ENCODE data around the gene CNIH2.

Gene CNIH2

GRCh38 chr11:66288671-66289547 is 10.9 kb downstream of the CNIH2 start, which contains the start of gene YIF1A:
Gene YIF1A (minus strand): TSS chr11:66289143. CDS start chr11:66288985, 158 bp downstream.
- Mint-ChIP-seq H3K27me3 (peaks cover 19% of the 10 kb centered on the region), H3K36me3 (peaks cover 6% of the 10 kb centered on the region), H3K9me3 (no peaks in the 10 kb centered on the region), H3K4me3 (peak within 1 kb of the TSS; percentile 84), H3K27ac (peak within 1 kb of the TSS; percentile 81), H3K4me1 (peaks cover 67% of the 10 kb centered on the region)
- ATAC-seq, result peak; percentile 98

GRCh38 chr11:66289548-66290329 is 11.8 kb downstream of the CNIH2 start:
- Mint-ChIP-seq H3K4me3 (peak overlapping the region; percentile 84), H3K36me3 (no peaks in the 10 kb centered on the region), H3K27me3 (peaks cover 26% of the 10 kb centered on the region), H3K4me1 (peaks cover 59% of the 10 kb centered on the region), H3K9me3 (no peaks in the 10 kb centered on the region), H3K27ac (peak overlapping the region; percentile 81)
- ATAC-seq, result peak; percentile 76

- ATAC-seq, result no peak
- Mint-ChIP-seq H3K27me3 (peaks cover 27% of the 10 kb centered on the region), H3K27ac (peak overlapping the region; percentile 81), H3K9me3 (no peaks in the 10 kb centered on the region), H3K4me3 (peak overlapping the region; percentile 84), H3K4me1 (peaks cover 55% of the 10 kb centered on the region), H3K36me3 (no peaks in the 10 kb centered on the region)
Measured at GRCh38 chr11:66290330-66290621, 12.3 kb downstream of the CNIH2 start.

- H3K4me1 Mint-ChIP-seq, result peaks cover 46% of the 10 kb centered on the region
- H3K27me3 Mint-ChIP-seq, result peaks cover 33% of the 10 kb centered on the region
- no peaks in the 10 kb centered on the region for H3K36me3 Mint-ChIP-seq
- no peak overlapping the region for H3K27ac Mint-ChIP-seq
- H3K9me3 Mint-ChIP-seq, result no peaks in the 10 kb centered on the region
- ATAC-seq, result no peak
- no peak overlapping the region for H3K4me3 Mint-ChIP-seq
Measured at GRCh38 chr11:66291303-66291705, 13.3 kb downstream of the CNIH2 start.

- peaks cover 41% of the 10 kb centered on the region for H3K4me1 Mint-ChIP-seq
Measured at GRCh38 chr11:66291706-66292542, 13.9 kb downstream of the CNIH2 start, which contains the start of gene TMEM151A. Gene TMEM151A (plus strand): TSS chr11:66291894. CDS start chr11:66292014, 120 bp downstream.

GRCh38 chr11:66292543-66293332 is 14.8 kb downstream of the CNIH2 start:
- ATAC-seq, result no peak
- peaks cover 40% of the 10 kb centered on the region for H3K27me3 Mint-ChIP-seq
- H3K4me3 Mint-ChIP-seq, result no peak overlapping the region
- H3K4me1 Mint-ChIP-seq, result peaks cover 33% of the 10 kb centered on the region
- no peak overlapping the region for H3K27ac Mint-ChIP-seq
- no peaks in the 10 kb centered on the region for H3K36me3 Mint-ChIP-seq
- no peaks in the 10 kb centered on the region for H3K9me3 Mint-ChIP-seq

More at GRCh38 chr11:66291706-66292542, 13.9 kb downstream of the CNIH2 start, which contains the start of gene TMEM151A:
- peaks cover 39% of the 10 kb centered on the region for H3K27me3 Mint-ChIP-seq
- no peak within 1 kb of the TSS for H3K27ac Mint-ChIP-seq
- H3K36me3 Mint-ChIP-seq, result no peaks in the 10 kb centered on the region
- no peak for ATAC-seq
- H3K9me3 Mint-ChIP-seq, result no peaks in the 10 kb centered on the region
- H3K4me3 Mint-ChIP-seq, result peak within 1 kb of the TSS; percentile 11

- Mint-ChIP-seq H3K27me3 (peaks cover 40% of the 10 kb centered on the region), H3K36me3 (no peaks in the 10 kb centered on the region), H3K4me1 (peaks cover 27% of the 10 kb centered on the region), H3K4me3 (peak overlapping the region; percentile 39), H3K27ac (no peak overlapping the region), H3K9me3 (no peaks in the 10 kb centered on the region)
- ATAC-seq, result no peak
Measured at GRCh38 chr11:66293352-66293751, 15.4 kb downstream of the CNIH2 start.

GRCh38 chr11:66293777-66294625 is 16.0 kb downstream of the CNIH2 start:
- H3K4me3 Mint-ChIP-seq, result no peak overlapping the region
- H3K9me3 Mint-ChIP-seq, result no peaks in the 10 kb centered on the region
- peaks cover 40% of the 10 kb centered on the region for H3K27me3 Mint-ChIP-seq
- H3K27ac Mint-ChIP-seq, result no peak overlapping the region
- H3K36me3 Mint-ChIP-seq, result no peaks in the 10 kb centered on the region
- H3K4me1 Mint-ChIP-seq, result peaks cover 24% of the 10 kb centered on the region
- no peak for ATAC-seq

- no peak overlapping the region for H3K27ac Mint-ChIP-seq
- H3K4me1 Mint-ChIP-seq, result peaks cover 18% of the 10 kb centered on the region
- no peaks in the 10 kb centered on the region for H3K9me3 Mint-ChIP-seq
- peaks cover 40% of the 10 kb centered on the region for H3K27me3 Mint-ChIP-seq
- H3K4me3 Mint-ChIP-seq, result no peak overlapping the region
- H3K36me3 Mint-ChIP-seq, result no peaks in the 10 kb centered on the region
- ATAC-seq, result no peak
Measured at GRCh38 chr11:66294626-66295620, 16.9 kb downstream of the CNIH2 start.

GRCh38 chr11:66297610-66298009 is 19.6 kb downstream of the CNIH2 start:
- no peak for ATAC-seq
- H3K27me3 Mint-ChIP-seq, result peaks cover 34% of the 10 kb centered on the region
- H3K36me3 Mint-ChIP-seq, result no peaks in the 10 kb centered on the region
- H3K27ac Mint-ChIP-seq, result no peak overlapping the region
- H3K4me3 Mint-ChIP-seq, result no peak overlapping the region
- H3K4me1 Mint-ChIP-seq, result peaks cover 4% of the 10 kb centered on the region
- H3K9me3 Mint-ChIP-seq, result no peaks in the 10 kb centered on the region

GRCh38 chr11:66299186-66299585 is 21.2 kb downstream of the CNIH2 start:
- H3K27ac Mint-ChIP-seq, result no peak overlapping the region
- H3K4me3 Mint-ChIP-seq, result no peak overlapping the region
- H3K27me3 Mint-ChIP-seq, result peaks cover 19% of the 10 kb centered on the region
- H3K9me3 Mint-ChIP-seq, result no peaks in the 10 kb centered on the region
- no peaks in the 10 kb centered on the region for H3K36me3 Mint-ChIP-seq
- ATAC-seq, result no peak
- no peaks in the 10 kb centered on the region for H3K4me1 Mint-ChIP-seq

GRCh38 chr11:66302656-66303055 is 24.7 kb downstream of the CNIH2 start:
- no peak overlapping the region for H3K27ac Mint-ChIP-seq
- no peaks in the 10 kb centered on the region for H3K4me1 Mint-ChIP-seq
- H3K4me3 Mint-ChIP-seq, result no peak overlapping the region
- H3K9me3 Mint-ChIP-seq, result no peaks in the 10 kb centered on the region
- H3K27me3 Mint-ChIP-seq, result no peaks in the 10 kb centered on the region
- H3K36me3 Mint-ChIP-seq, result no peaks in the 10 kb centered on the region
- no peak for ATAC-seq

GRCh38 chr11:66309475-66309874 is 31.5 kb downstream of the CNIH2 start:
- H3K36me3 Mint-ChIP-seq, result no peaks in the 10 kb centered on the region
- H3K4me1 Mint-ChIP-seq, result peaks cover 14% of the 10 kb centered on the region
- H3K9me3 Mint-ChIP-seq, result no peaks in the 10 kb centered on the region
- no peak overlapping the region for H3K4me3 Mint-ChIP-seq
- no peak for ATAC-seq
- H3K27ac Mint-ChIP-seq, result no peak overlapping the region
- no peaks in the 10 kb centered on the region for H3K27me3 Mint-ChIP-seq
